Activated T-cell treated with anti-CD3 and anti-CD28 coated beads for 24 hours (primary cell): ENCODE measurements around the gene SLC35E2B.

ENCODE experiments used
- DNase-seq: peaks from one replicate; pipeline ENCODE4 v3.0.0-alpha.2; 2020; ENCODE audit warnings: low read depth

The SLC35E2B gene

GRCh38 chr1:1623631-1624442 is 68.8 kb downstream of the SLC35E2B start:
- DNase-seq, result no peak

GRCh38 chr1:1623181-1623630 is 69.4 kb downstream of the SLC35E2B start:
- DNase-seq, result no peak

GRCh38 chr1:1622788-1623094 is 69.9 kb downstream of the SLC35E2B start:
- no peak for DNase-seq

GRCh38 chr1:1622010-1622787 is 70.4 kb downstream of the SLC35E2B start:
- no peak for DNase-seq

GRCh38 chr1:1621173-1622009 is 71.2 kb downstream of the SLC35E2B start:
- no peak for DNase-seq

GRCh38 chr1:1620433-1621139 is 72.0 kb downstream of the SLC35E2B start:
- DNase-seq, result no peak

- DNase-seq, result no peak
Observed at GRCh38 chr1:1619917-1620361, 72.7 kb downstream of the SLC35E2B start.

GRCh38 chr1:1618396-1619068 is 74.1 kb downstream of the SLC35E2B start:
- no peak for DNase-seq

- DNase-seq, result no peak
Observed at GRCh38 chr1:1617925-1618324, 74.7 kb downstream of the SLC35E2B start.

- no peak for DNase-seq
Observed at GRCh38 chr1:1617516-1617915, 75.1 kb downstream of the SLC35E2B start.

GRCh38 chr1:1616838-1617237 is 75.8 kb downstream of the SLC35E2B start:
- no peak for DNase-seq

GRCh38 chr1:1616045-1616790 is 76.4 kb downstream of the SLC35E2B start:
- no peak for DNase-seq

- peak; percentile 96 for DNase-seq
Observed at GRCh38 chr1:1615256-1616044, 77.1 kb downstream of the SLC35E2B start, which contains the start of gene MIB2. Gene MIB2 (plus strand): TSS chr1:1615500. CDS start chr1:1623453, 7,953 bp downstream.

GRCh38 chr1:1614954-1615255 is 77.7 kb downstream of the SLC35E2B start:
- DNase-seq, result no peak

GRCh38 chr1:1614204-1614953 is 78.2 kb downstream of the SLC35E2B start:
- peak; percentile 40 for DNase-seq

- DNase-seq, result no peak
Observed at GRCh38 chr1:1613509-1614082, 79.0 kb downstream of the SLC35E2B start.

- no peak for DNase-seq
Observed at GRCh38 chr1:1612104-1612400, 80.5 kb downstream of the SLC35E2B start.

- DNase-seq, result no peak
Observed at GRCh38 chr1:1610796-1611195, 81.8 kb downstream of the SLC35E2B start.
